GM21737 (cell line): ENCODE measurements around the gene PTPN14.

Experiments used
- ATAC-seq: cut with Tn5 transposase; IDR thresholded peaks from one replicate; pipeline ENCODE4 v1.9.1; 2021; ENCODE audit warnings: mild to moderate bottlenecking, moderate library complexity; ENCODE audit not compliant: unreplicated experiment

The PTPN14 gene

GRCh38 chr1:214378492-214378891 lies 172.9 kb downstream of the PTPN14 start:
- ATAC-seq: no peak

- ATAC-seq: no peak
Observed at GRCh38 chr1:214377886-214378285, 173.5 kb downstream of the PTPN14 start.

GRCh38 chr1:214377485-214377884 lies 173.9 kb downstream of the PTPN14 start:
- no peak for ATAC-seq

- no peak for ATAC-seq
Observed at GRCh38 chr1:214372092-214372491, 179.3 kb downstream of the PTPN14 start.

GRCh38 chr1:214370615-214371014 lies 180.8 kb downstream of the PTPN14 start:
- no peak for ATAC-seq

GRCh38 chr1:214369364-214369763 lies 182.0 kb downstream of the PTPN14 start:
- ATAC-seq: no peak

GRCh38 chr1:214367841-214368240 lies 183.6 kb downstream of the PTPN14 start:
- ATAC-seq: no peak

GRCh38 chr1:214364786-214365295 lies 186.6 kb downstream of the PTPN14 start:
- ATAC-seq: no peak

GRCh38 chr1:214364386-214364785 lies 187.0 kb downstream of the PTPN14 start:
- no peak for ATAC-seq

- ATAC-seq: no peak
Observed at GRCh38 chr1:214363386-214363785, 188.0 kb downstream of the PTPN14 start.

GRCh38 chr1:214362188-214362882 lies 189.1 kb downstream of the PTPN14 start:
- no peak for ATAC-seq

- ATAC-seq: no peak
Observed at GRCh38 chr1:214361636-214362035, 189.8 kb downstream of the PTPN14 start.

- no peak for ATAC-seq
Observed at GRCh38 chr1:214360525-214361164, 190.8 kb downstream of the PTPN14 start.

GRCh38 chr1:214360116-214360515 lies 191.3 kb downstream of the PTPN14 start:
- no peak for ATAC-seq

- no peak for ATAC-seq
Observed at GRCh38 chr1:214354440-214355148, 196.8 kb downstream of the PTPN14 start.

GRCh38 chr1:214352838-214353237 lies 198.6 kb downstream of the PTPN14 start:
- ATAC-seq: no peak

- ATAC-seq: no peak
Observed at GRCh38 chr1:214351551-214352277, 199.7 kb downstream of the PTPN14 start.

- no peak for ATAC-seq
Observed at GRCh38 chr1:214349781-214350180, 201.6 kb downstream of the PTPN14 start.

- no peak for ATAC-seq
Observed at GRCh38 chr1:214349008-214349407, 202.4 kb downstream of the PTPN14 start.

GRCh38 chr1:214344897-214345296 lies 206.5 kb downstream of the PTPN14 start:
- no peak for ATAC-seq

GRCh38 chr1:214342525-214342924 lies 208.9 kb downstream of the PTPN14 start:
- no peak for ATAC-seq
